T-helper 1 cell treated with Interleukin-12 subunit alpha and Interleukin-12 subunit beta and Interleukin-4 antibody, amounts not matched to agents 30 μg/mL and 1 μg/mL, for 36 hours (primary cell): ENCODE measurements around the gene NTPCR.
"Not testable (repeated sequence)": the region's sequence is repeated elsewhere in the genome, so short reads cannot be mapped to it uniquely, and the experiment has no call there.

Source experiments
- H3K27ac Mint-ChIP-seq: one replicate; pipeline ENCODE4 v1.8.0; 2021; ENCODE audit warnings: mild to moderate bottlenecking, mixed read lengths
- H3K27me3 Mint-ChIP-seq: one replicate; pipeline ENCODE4 v1.8.0; 2021; ENCODE audit warnings: low read depth, mixed read lengths
- H3K36me3 Mint-ChIP-seq: one replicate; pipeline ENCODE4 v1.8.0; 2021; ENCODE audit warnings: low read depth, mixed read lengths
- H3K4me1 Mint-ChIP-seq: one replicate; pipeline ENCODE4 v1.8.0; 2021; ENCODE audit warnings: low read depth, mixed read lengths
- H3K4me3 Mint-ChIP-seq: one replicate; pipeline ENCODE4 v1.8.0; 2021; ENCODE audit warnings: mild to moderate bottlenecking, moderate library complexity, mixed read lengths
- H3K9me3 Mint-ChIP-seq: one replicate; pipeline ENCODE4 v1.8.0; 2021; ENCODE audit warnings: mixed read lengths

The NTPCR gene

DNA sequence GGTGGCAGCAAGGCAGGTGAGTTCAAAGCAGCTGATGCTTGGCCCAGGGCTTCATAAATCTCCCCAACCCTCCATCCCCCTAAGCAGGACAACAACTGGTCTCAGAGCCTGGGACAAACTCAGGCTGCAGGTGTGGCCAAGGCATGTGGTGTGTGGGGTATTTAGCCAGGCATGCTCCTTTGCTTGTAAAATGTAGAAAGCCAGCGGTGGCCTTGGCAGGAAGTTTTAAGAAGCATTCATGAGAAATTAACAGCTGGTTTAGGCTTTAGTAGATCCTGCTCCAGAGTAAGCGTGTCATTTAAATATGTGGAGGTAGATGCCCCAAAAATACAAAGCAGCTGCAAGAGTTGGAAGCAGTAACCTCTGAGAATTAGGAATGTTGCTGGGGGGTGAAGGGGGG, 44.8 kb downstream of the NTPCR start:
- H3K4me3 Mint-ChIP-seq = no peak overlapping the region
- H3K36me3 Mint-ChIP-seq = peaks cover 65% of the 10 kb centered on the region
- H3K9me3 Mint-ChIP-seq = peaks cover 24% of the 10 kb centered on the region
- no peaks in the 10 kb centered on the region for H3K27me3 Mint-ChIP-seq
- no peak overlapping the region for H3K27ac Mint-ChIP-seq
- peaks cover 5% of the 10 kb centered on the region for H3K4me1 Mint-ChIP-seq

DNA sequence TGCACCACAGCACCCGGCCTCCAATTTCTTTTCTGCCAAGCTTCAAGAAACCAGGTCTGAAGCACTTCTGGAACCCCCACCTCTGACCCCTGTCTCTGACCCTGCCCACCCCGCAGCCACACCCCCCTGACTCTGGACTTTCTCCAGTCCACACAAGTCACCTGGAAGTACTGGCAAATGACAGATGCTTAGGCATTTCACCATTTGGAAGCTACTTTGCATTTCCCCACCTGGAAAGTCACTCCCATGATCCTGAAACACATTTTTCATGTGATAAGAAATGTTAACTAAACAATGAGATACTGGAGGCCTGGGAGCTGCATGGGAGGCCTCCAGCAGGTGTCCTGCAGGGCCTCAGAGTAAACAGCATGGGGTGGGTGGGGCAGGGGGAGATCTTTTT, 45.7 kb downstream of the NTPCR start:
- Mint-ChIP-seq H3K27ac (no peak overlapping the region), H3K27me3 (no peaks in the 10 kb centered on the region), H3K4me1 (peaks cover 5% of the 10 kb centered on the region), H3K9me3 (peaks cover 24% of the 10 kb centered on the region), H3K36me3 (peaks cover 65% of the 10 kb centered on the region), H3K4me3 (no peak overlapping the region)

DNA sequence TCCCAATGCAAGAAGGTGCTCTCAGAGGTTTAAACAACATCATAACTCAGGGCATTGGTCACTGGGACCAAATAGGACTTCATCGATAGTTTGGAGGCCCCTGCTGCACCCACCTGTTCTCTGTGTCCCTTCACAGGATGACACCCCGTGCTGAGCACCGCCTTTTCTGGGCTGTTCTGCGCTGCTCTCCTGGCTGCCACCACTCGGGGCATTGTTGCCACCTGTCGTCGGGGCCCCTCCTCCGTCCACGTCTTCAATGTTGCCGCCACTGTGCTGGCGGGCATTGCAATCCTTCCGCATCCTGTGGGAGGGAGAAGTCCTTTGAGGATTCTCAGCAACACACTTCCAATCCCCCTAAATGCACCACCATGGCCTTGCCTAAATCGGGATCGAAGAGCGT, 47.7 kb downstream of the NTPCR start:
- Mint-ChIP-seq H3K4me3 (no peak overlapping the region), H3K36me3 (peaks cover 55% of the 10 kb centered on the region), H3K27me3 (no peaks in the 10 kb centered on the region), H3K27ac (no peak overlapping the region), H3K9me3 (peaks cover 23% of the 10 kb centered on the region), H3K4me1 (peaks cover 5% of the 10 kb centered on the region)

DNA sequence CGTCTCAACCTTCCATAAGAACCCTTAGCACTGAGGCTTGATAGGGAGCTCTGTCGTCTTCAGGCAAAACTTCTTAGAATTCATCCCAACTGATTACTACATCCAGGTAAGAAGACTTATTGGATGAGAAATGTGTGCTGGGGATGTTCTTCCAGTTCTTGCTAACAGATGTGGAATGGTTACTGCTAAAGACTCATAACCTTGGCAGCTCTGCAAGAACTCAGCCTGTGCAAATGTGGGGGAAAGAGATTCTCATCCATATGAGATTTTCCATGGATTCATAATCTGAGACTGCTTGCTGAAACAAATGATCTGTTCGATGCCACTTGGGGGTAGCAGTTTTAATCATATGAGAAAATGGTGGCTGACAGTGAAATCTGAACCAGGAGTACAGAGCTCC, 48.2 kb downstream of the NTPCR start:
- no peak overlapping the region for H3K27ac Mint-ChIP-seq
- peaks cover 20% of the 10 kb centered on the region for H3K9me3 Mint-ChIP-seq
- no peak overlapping the region for H3K4me3 Mint-ChIP-seq
- peaks cover 5% of the 10 kb centered on the region for H3K4me1 Mint-ChIP-seq
- H3K27me3 Mint-ChIP-seq = no peaks in the 10 kb centered on the region
- H3K36me3 Mint-ChIP-seq = peaks cover 53% of the 10 kb centered on the region

DNA sequence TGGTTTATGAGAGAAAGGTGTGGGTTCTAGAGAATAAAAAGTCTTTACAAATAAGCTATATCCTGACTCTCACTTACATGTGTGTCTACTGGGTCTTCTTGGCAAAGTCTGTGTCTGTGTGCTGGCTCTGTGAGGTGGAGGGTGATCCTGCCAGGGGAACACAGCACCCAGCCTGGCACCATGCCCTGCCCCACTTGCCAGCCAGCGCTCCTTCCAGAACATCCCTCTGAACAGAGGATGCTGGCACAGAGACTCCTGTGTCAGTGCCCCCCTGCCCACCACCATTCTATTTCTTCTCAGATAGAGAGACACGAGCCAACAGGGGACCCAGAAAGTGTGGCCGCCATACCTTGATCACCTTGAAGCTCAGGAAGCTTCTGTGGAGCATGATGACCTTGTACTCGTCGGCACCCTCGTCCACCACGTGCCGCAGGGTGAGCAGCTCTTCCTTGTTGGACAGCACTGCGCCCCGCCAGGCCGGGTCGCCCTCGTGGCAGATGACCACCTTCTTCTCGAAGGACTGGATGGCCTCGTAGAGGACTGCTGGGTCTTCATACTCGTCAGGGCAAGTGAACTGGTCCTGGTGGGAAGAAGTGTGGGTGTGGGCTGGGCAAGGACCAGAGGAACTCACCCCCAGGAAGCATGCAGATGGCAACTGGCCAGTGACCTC, 49.7 kb downstream of the NTPCR start:
- H3K4me3 Mint-ChIP-seq = no peak overlapping the region
- no peak overlapping the region for H3K27ac Mint-ChIP-seq
- H3K27me3 Mint-ChIP-seq = no peaks in the 10 kb centered on the region
- peaks cover 7% of the 10 kb centered on the region for H3K9me3 Mint-ChIP-seq
- H3K4me1 Mint-ChIP-seq = no peaks in the 10 kb centered on the region
- peaks cover 40% of the 10 kb centered on the region for H3K36me3 Mint-ChIP-seq

DNA sequence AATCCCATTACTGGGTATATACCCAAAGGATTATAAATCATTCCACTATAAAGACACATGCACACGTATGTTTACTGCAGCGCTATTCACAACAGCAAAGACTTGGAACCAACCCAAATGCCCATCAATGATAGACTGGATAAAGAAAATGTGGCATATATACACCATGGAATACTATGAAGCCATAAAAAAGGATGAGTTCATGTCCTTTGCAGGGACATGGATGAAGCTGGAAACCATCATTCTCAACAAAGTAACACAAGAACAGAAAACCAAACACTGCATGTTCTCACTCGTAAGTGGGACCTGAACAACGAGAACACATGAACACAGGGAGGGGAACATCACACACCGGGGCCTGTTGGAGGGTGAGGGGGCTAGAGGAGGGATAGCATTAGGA, 53.2 kb downstream of the NTPCR start:
- H3K36me3 Mint-ChIP-seq = peaks cover 18% of the 10 kb centered on the region
- not testable (repeated sequence) for H3K27me3 Mint-ChIP-seq, H3K9me3 Mint-ChIP-seq, H3K4me1 Mint-ChIP-seq, H3K27ac Mint-ChIP-seq, H3K4me3 Mint-ChIP-seq

DNA sequence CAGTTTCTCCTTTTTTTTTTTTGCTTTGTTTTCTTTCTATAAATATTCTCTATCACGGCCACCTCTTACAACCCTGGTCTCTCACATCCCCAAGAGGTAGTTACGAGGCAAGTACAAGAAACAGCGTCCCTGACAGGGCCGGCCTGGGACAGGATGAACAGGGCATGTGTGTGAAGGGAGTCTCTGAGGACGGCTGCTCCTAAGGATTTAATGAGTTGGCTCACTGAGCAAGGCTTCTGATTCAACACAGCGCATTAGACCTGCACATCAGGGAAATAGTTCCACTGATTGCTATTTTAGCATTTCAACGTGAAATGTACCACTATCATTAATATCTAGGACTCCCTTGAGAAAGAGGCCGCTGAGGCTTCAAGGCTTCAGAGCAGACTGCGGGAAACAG, 54.0 kb downstream of the NTPCR start:
- Mint-ChIP-seq H3K27me3 (no peaks in the 10 kb centered on the region), H3K36me3 (peaks cover 17% of the 10 kb centered on the region), H3K4me1 (no peaks in the 10 kb centered on the region), H3K9me3 (peaks cover 4% of the 10 kb centered on the region), H3K4me3 (no peak overlapping the region), H3K27ac (no peak overlapping the region)

DNA sequence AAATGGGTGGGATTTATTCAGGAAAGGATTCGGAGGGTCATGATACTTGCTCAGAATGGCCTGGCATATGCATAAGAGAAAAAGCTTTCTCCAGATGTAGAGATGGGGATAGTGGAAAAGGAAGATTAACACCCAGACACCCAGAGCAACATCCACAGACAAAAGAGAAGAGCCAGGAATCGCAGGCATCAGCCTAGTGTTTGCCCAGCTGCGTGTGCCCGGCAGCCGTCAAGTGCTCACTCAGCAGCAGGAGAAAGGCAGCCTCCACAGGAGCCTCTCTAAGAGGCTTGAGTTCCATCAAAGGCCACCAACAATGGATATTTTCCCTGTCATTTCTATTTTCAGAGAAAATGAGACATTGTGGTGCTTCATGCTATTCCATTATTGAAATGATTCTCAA, 54.7 kb downstream of the NTPCR start:
- peaks cover 17% of the 10 kb centered on the region for H3K36me3 Mint-ChIP-seq

DNA sequence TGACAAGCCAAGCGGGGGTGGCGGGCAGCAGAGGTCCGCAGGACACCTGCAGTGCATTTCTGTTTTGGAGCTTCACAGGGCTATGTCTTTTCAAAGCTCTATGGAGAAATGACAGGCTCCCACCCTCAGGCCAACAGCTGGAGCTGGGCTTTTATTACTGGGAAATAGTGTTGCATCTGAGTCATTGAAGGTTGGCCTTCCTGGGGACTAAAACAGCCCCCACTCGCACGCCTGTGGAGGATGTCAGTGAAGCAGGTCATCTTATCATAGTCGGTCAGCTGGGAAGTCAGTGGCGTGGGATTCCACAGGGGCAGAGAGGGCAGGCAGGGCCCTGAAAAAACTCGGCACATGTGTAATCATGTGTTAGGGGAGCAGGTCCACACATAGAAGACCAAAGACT, 55.3 kb downstream of the NTPCR start:
- no peaks in the 10 kb centered on the region for H3K27me3 Mint-ChIP-seq
- peaks cover 4% of the 10 kb centered on the region for H3K9me3 Mint-ChIP-seq
- no peak overlapping the region for H3K27ac Mint-ChIP-seq
- H3K36me3 Mint-ChIP-seq = peaks cover 15% of the 10 kb centered on the region
- no peak overlapping the region for H3K4me3 Mint-ChIP-seq
- no peaks in the 10 kb centered on the region for H3K4me1 Mint-ChIP-seq

More for the DNA sequence above, 54.7 kb downstream of the NTPCR start:
- Mint-ChIP-seq H3K27me3 (no peaks in the 10 kb centered on the region), H3K27ac (no peak overlapping the region), H3K4me1 (no peaks in the 10 kb centered on the region), H3K9me3 (peaks cover 4% of the 10 kb centered on the region), H3K4me3 (no peak overlapping the region)

DNA sequence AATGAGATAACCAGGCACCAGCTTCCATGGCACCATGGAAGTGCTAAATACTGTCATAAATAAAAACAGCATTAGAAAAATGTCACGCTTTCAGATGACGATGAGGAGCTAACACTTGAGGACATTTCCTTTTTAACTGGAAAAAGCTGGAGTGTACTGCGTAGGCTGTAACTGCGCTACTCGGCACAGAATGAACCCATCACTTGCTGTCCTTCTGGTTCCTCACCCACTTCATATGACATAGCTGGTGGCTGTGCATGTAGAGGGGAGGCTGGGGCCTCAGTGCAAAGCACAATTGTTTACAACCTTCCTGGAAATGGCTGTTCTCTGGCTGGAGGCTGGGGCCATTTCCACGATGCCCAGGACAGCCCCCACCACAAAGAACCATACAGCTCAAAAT, 55.7 kb downstream of the NTPCR start:
- peaks cover 14% of the 10 kb centered on the region for H3K36me3 Mint-ChIP-seq
- H3K9me3 Mint-ChIP-seq = peaks cover 4% of the 10 kb centered on the region
- no peak overlapping the region for H3K27ac Mint-ChIP-seq
- H3K27me3 Mint-ChIP-seq = no peaks in the 10 kb centered on the region
- no peak overlapping the region for H3K4me3 Mint-ChIP-seq
- no peaks in the 10 kb centered on the region for H3K4me1 Mint-ChIP-seq

DNA sequence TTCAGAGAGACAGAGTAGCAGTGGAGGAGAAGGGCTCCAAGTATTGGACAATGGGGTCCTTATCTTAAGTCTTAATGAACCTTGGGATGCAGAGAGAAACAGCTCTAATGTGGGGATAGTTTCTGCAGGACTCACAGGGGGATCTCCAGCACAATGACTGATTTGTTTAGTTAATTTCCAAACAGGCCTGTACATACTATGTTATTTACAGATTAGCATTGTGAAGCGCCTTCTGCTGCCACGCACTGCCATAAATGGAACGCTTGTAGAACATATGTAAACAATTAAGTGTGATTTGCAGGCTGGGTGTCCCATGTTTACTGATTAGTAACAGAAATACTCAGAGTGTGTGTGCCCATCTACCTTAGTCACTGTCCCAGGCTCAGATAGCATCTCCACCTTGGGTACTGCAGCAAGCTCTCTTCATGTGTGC, 56.1 kb downstream of the NTPCR start:
- H3K9me3 Mint-ChIP-seq = peaks cover 4% of the 10 kb centered on the region
- H3K4me3 Mint-ChIP-seq = no peak overlapping the region
- H3K36me3 Mint-ChIP-seq = peaks cover 14% of the 10 kb centered on the region
- no peaks in the 10 kb centered on the region for H3K27me3 Mint-ChIP-seq
- H3K27ac Mint-ChIP-seq = no peak overlapping the region
- H3K4me1 Mint-ChIP-seq = no peaks in the 10 kb centered on the region

DNA sequence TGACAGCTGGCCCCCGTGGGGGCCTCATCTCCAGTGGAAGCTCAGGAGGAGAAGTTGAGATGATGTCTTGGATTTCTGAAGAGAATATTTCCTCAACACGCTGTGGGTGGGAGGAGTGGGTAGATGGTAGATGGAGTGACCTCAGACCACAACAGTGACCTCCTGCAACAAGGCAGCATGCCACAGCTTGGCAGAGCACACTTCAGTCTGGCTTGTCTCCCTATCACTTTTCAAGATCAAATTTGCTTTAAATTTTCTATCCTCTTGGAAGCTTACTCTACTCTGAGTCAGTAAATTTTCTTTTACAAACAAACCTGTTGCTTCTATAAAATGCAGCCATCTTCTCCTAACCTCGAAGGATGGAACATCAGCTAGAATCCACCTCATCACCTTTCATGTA, 59.7 kb downstream of the NTPCR start:
- no peaks in the 10 kb centered on the region for H3K4me1 Mint-ChIP-seq
- H3K9me3 Mint-ChIP-seq = no peaks in the 10 kb centered on the region
- H3K36me3 Mint-ChIP-seq = peaks cover 25% of the 10 kb centered on the region
- H3K4me3 Mint-ChIP-seq = no peak overlapping the region
- H3K27me3 Mint-ChIP-seq = no peaks in the 10 kb centered on the region
- H3K27ac Mint-ChIP-seq = no peak overlapping the region

DNA sequence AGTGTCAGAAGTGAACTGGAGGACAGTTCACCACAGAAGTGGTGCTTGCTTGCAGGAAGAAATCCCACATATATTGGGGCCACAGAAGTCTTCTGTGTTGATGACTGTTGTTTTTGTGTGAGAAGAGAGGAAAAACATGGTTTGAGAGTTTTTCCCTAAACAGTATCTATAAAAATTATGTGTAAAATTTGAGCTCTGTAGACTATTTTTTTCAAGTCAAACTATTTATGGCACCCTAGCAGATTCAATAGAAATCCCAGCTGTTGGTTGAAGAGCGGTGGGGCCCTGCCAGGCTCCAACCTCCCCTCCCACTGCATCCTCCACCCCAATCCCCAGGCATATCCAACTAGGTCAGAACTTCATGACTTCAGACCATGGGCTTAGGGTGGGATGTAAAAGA, 61.6 kb downstream of the NTPCR start:
- Mint-ChIP-seq H3K36me3 (peaks cover 29% of the 10 kb centered on the region), H3K4me1 (peaks cover 9% of the 10 kb centered on the region)

DNA sequence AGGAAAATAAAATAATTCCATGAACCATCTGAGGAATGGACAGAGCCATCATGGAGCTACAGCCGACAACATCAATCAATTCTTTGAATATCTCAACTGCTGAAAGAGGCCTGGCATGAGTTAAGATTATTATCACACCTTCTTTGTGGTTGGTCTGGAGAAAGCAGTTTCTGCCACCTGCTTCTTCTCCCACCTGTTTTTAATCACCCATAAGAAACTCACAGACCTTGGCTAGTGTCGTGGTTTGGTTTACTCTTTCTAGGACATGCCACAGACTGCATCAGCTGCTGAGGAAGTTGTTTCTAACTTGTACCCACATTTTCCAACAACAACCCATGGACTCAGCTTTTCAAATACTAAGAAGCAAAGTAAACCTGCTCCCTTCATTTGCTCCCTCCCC, 65.6 kb downstream of the NTPCR start:
- H3K27ac Mint-ChIP-seq = no peak overlapping the region
- H3K9me3 Mint-ChIP-seq = no peaks in the 10 kb centered on the region
- H3K4me1 Mint-ChIP-seq = peaks cover 12% of the 10 kb centered on the region
- no peaks in the 10 kb centered on the region for H3K27me3 Mint-ChIP-seq
- no peak overlapping the region for H3K4me3 Mint-ChIP-seq
- H3K36me3 Mint-ChIP-seq = peaks cover 32% of the 10 kb centered on the region

More for the DNA sequence above, 61.6 kb downstream of the NTPCR start:
- Mint-ChIP-seq H3K27me3 (no peaks in the 10 kb centered on the region), H3K4me3 (no peak overlapping the region), H3K9me3 (no peaks in the 10 kb centered on the region), H3K27ac (no peak overlapping the region)

DNA sequence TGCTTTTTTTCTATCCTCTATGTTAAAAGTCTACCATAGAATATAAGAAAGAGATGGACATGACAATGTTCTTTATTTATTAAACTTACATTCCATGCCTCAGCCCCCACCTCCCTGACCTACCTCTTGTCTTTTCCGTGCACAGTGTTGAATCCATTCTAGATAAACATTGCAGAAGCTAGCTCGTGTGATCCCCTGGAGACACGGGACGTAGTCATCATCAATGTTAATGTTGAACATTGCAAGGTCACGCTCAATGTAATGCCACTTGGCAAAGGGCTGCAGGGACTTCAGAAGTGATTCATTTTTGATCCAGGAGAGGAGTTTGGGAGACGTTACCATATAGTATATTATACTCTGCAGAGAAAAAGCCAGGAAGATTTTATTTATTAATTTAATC, 66.4 kb downstream of the NTPCR start:
- no peaks in the 10 kb centered on the region for H3K9me3 Mint-ChIP-seq
- H3K4me1 Mint-ChIP-seq = peaks cover 12% of the 10 kb centered on the region
- H3K4me3 Mint-ChIP-seq = no peak overlapping the region
- peaks cover 31% of the 10 kb centered on the region for H3K36me3 Mint-ChIP-seq
- no peaks in the 10 kb centered on the region for H3K27me3 Mint-ChIP-seq
- H3K27ac Mint-ChIP-seq = no peak overlapping the region

DNA sequence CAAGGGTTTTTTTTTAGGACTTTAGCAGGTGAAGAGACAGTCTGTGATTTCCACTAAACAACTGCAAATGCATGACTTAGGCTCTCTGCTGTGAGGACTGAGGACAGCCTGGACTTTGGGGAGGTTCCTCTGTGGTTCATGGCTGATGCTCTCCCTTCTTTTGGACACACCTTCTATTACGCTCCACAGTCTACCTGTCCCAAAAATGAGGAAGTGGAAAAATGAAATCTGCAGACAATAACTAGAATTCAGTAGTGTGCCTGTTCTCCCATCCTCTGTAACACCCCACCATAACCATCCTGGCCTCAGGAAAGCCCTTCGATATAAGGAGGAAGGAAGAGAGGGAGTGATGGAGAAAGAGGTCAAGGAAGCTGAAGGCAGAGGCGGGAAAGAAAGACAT, 68.7 kb downstream of the NTPCR start:
- no peak overlapping the region for H3K4me3 Mint-ChIP-seq

More for the DNA sequence above, 68.7 kb downstream of the NTPCR start:
- peaks cover 25% of the 10 kb centered on the region for H3K36me3 Mint-ChIP-seq
- no peaks in the 10 kb centered on the region for H3K9me3 Mint-ChIP-seq
- no peaks in the 10 kb centered on the region for H3K27me3 Mint-ChIP-seq
- H3K4me1 Mint-ChIP-seq = peaks cover 12% of the 10 kb centered on the region
- no peak overlapping the region for H3K27ac Mint-ChIP-seq
